ENCODE data around the gene ST8SIA1. TPM values are rescaled to one million over a fixed set of nuclear protein-coding genes. Genes with fewer than 3 reads are reported as not detected.

The ST8SIA1 gene
- total RNA-seq, 6 donors from 2014 or later, result 1.4 to 10.5 (median 4.1) TPM

GRCh38 chr12:22283508-22283907 is 51.0 kb downstream of the ST8SIA1 start:
- ATAC-seq (ENCODE audit: low FRiP score in 2 of 2) (no peak), DNase-seq (no peak)
- Histone ChIP-seq H3K9me3 (no peaks in the 10 kb centered on the region), H3K36me3 (no peaks in the 10 kb centered on the region), H3K4me1 (no peaks in the 10 kb centered on the region), H3K27ac (peak overlapping the region in 1 of 4 donors; percentile 12), H3K27me3 (no peaks in the 10 kb centered on the region), H3K4me3 (no peak overlapping the region)
- TF ChIP-seq POLR2A (IDR thresholded peaks at IDR 0.05), result no peak
- TF ChIP-seq CTCF (IDR thresholded peaks at IDR 0.05), result no peak
- TF ChIP-seq EP300 (IDR thresholded peaks at IDR 0.05), result no peak
- TF ChIP-seq POLR2AphosphoS5 (IDR thresholded peaks at IDR 0.05), result no peak
- WGBS, 2 donors, result 80 to 84% methylated on average over 4 of the region's 4 CpGs

GRCh38 chr12:22283006-22283506 is 51.5 kb downstream of the ST8SIA1 start:
- H3K4me1 ChIP-seq, result no peaks in the 10 kb centered on the region
- H3K27me3 ChIP-seq, result no peaks in the 10 kb centered on the region
- peak overlapping the region in 3 of 4 donors; percentile 10 to 42 (median 35) for H3K27ac ChIP-seq
- ATAC-seq (ENCODE audit: low FRiP score in 2 of 2) (peak in 1 of 2 donors; percentile 75), DNase-seq (no peak)
- H3K36me3 ChIP-seq, result no peaks in the 10 kb centered on the region
- no peak overlapping the region for H3K4me3 ChIP-seq
- H3K9me3 ChIP-seq, result no peaks in the 10 kb centered on the region
- TF ChIP-seq EP300 (IDR thresholded peaks at IDR 0.05) (no peak), POLR2AphosphoS5 (IDR thresholded peaks at IDR 0.05) (no peak), POLR2A (IDR thresholded peaks at IDR 0.05) (no peak), CTCF (IDR thresholded peaks at IDR 0.05) (no peak)
- WGBS, 2 donors, result 52% methylated on average over 3 of the region's 3 CpGs

GRCh38 chr12:22282283-22282682 is 52.2 kb downstream of the ST8SIA1 start:
- WGBS, 2 donors, result 84 to 87% methylated on average over 6 of the region's 6 CpGs
- DNase-seq (no peak), ATAC-seq (ENCODE audit: low FRiP score in 2 of 2) (peak in 1 of 2 donors; percentile 83)
- Histone ChIP-seq H3K4me3 (no peak overlapping the region), H3K27me3 (no peaks in the 10 kb centered on the region), H3K27ac (peak overlapping the region in 3 of 4 donors; percentile 10 to 56 (median 42)), H3K4me1 (no peaks in the 10 kb centered on the region), H3K36me3 (no peaks in the 10 kb centered on the region), H3K9me3 (no peaks in the 10 kb centered on the region)
- TF ChIP-seq CTCF (IDR thresholded peaks at IDR 0.05) (no peak), POLR2AphosphoS5 (IDR thresholded peaks at IDR 0.05) (no peak), POLR2A (IDR thresholded peaks at IDR 0.05) (no peak), EP300 (IDR thresholded peaks at IDR 0.05) (no peak)

- Histone ChIP-seq H3K4me1 (no peaks in the 10 kb centered on the region), H3K9me3 (no peaks in the 10 kb centered on the region), H3K27ac (peak overlapping the region in 2 of 4 donors; percentile 36 to 79), H3K27me3 (no peaks in the 10 kb centered on the region), H3K36me3 (no peaks in the 10 kb centered on the region), H3K4me3 (no peak overlapping the region)
- TF ChIP-seq EP300 (IDR thresholded peaks at IDR 0.05) (no peak), POLR2AphosphoS5 (IDR thresholded peaks at IDR 0.05) (no peak), CTCF (IDR thresholded peaks at IDR 0.05) (no peak), POLR2A (IDR thresholded peaks at IDR 0.05) (no peak)
- 83 to 84% methylated on average over 3 of the region's 3 CpGs for WGBS, 2 donors
- DNase-seq, result no peak
- no peak for ATAC-seq (ENCODE audit: low FRiP score in 2 of 2)
Observed at GRCh38 chr12:22276867-22277266, 57.6 kb downstream of the ST8SIA1 start.

- Histone ChIP-seq H3K27me3 (no peaks in the 10 kb centered on the region), H3K27ac (peak overlapping the region; percentile 36 to 79 (median 61)), H3K36me3 (no peaks in the 10 kb centered on the region), H3K9me3 (no peaks in the 10 kb centered on the region), H3K4me3 (no peak overlapping the region), H3K4me1 (no peaks in the 10 kb centered on the region)
- WGBS, 2 donors, result 81 to 86% methylated on average over 5 of the region's 5 CpGs
- ATAC-seq (ENCODE audit: low FRiP score in 2 of 2) (peak in 1 of 2 donors; percentile 10), DNase-seq (no peak)
- TF ChIP-seq CTCF (IDR thresholded peaks at IDR 0.05) (no peak), POLR2AphosphoS5 (IDR thresholded peaks at IDR 0.05) (no peak), POLR2A (IDR thresholded peaks at IDR 0.05) (no peak), EP300 (IDR thresholded peaks at IDR 0.05) (no peak)
Observed at GRCh38 chr12:22276313-22276712, 58.2 kb downstream of the ST8SIA1 start.
